Neural crest cell (in vitro differentiated cells): ENCODE data around the gene TMEM38B. TPM values are rescaled to one million over a fixed set of nuclear protein-coding genes. Genes with fewer than 3 reads are reported as not detected.
"Not testable (repeated sequence)": the region's sequence is repeated elsewhere in the genome, so short reads cannot be mapped to it uniquely, and the experiment has no call there.

Experiments
- DNase-seq: peaks from one replicate; pipeline ENCODE4 v3.0.0; 2021; ENCODE audit warnings: low read depth, mixed read lengths, low spot score
- H3K27ac Mint-ChIP-seq: one replicate; pipeline ENCODE4 v1.8.0; 2021; ENCODE audit warnings: mild to moderate bottlenecking, mixed read lengths; ENCODE audit not compliant: unreplicated experiment
- H3K27me3 Mint-ChIP-seq: 2 replicates; pipeline ENCODE4 v1.8.0; 2021; ENCODE audit warnings: low read depth, mild to moderate bottlenecking, mixed read lengths
- H3K36me3 Mint-ChIP-seq: 2 replicates; pipeline ENCODE4 v1.8.0; 2021; ENCODE audit warnings: low read depth, mild to moderate bottlenecking, mixed read lengths
- H3K4me1 Mint-ChIP-seq: 2 replicates; pipeline ENCODE4 v1.8.0; 2021; ENCODE audit warnings: mixed read lengths
- H3K4me3 Mint-ChIP-seq: one replicate; pipeline ENCODE4 v1.8.0; 2021; ENCODE audit warnings: mild to moderate bottlenecking, mixed read lengths
- H3K9me3 Mint-ChIP-seq: 2 replicates; pipeline ENCODE4 v1.8.0; 2021; ENCODE audit warnings: mixed read lengths
- total RNA-seq: library from RNA; stranded (reverse); gene quantifications from 2 replicates; pipeline ENCODE4 v1.2.1, GENCODE V29; 2021
- TF ChIP-seq, protein P1 (sequence below): fragments of 200-600 bp; sonication (generic); conservative IDR thresholded peaks from 2 replicates; pipeline ENCODE4 v1.5.0; 2021; ENCODE audit warnings: antibody characterized with exemption, mild to moderate bottlenecking

TMEM38B gene
- total RNA-seq, 1 donor from 2014 or later = 34.1 TPM

DNA sequence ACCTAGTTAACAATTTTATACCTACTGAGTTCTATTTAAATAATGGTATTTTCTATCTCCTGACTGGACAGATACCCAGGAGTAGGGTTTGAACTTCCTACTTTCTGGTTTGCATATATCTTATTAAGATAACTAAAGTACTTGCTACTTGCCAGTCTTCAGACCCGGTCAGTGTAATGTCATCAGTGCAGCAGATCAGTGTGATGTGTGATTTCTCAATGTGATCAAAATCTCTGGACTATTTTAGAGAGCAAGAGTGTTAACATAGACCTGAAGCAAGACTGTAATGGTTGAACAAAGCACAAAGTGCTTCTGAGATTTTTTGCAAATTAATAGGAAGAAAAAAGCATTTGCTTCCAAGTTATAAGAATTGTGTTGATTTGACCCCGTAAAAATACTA, 6.8 kb downstream of the TMEM38B start:
- Mint-ChIP-seq H3K36me3 (peaks cover 1% of the 10 kb centered on the region), H3K4me3 (no peak overlapping the region), H3K27me3 (no peaks in the 10 kb centered on the region), H3K27ac (no peak overlapping the region), H3K4me1 (peaks cover 14% of the 10 kb centered on the region), H3K9me3 (no peaks in the 10 kb centered on the region)
- no peak for DNase-seq
- TF ChIP-seq, protein P1, sequence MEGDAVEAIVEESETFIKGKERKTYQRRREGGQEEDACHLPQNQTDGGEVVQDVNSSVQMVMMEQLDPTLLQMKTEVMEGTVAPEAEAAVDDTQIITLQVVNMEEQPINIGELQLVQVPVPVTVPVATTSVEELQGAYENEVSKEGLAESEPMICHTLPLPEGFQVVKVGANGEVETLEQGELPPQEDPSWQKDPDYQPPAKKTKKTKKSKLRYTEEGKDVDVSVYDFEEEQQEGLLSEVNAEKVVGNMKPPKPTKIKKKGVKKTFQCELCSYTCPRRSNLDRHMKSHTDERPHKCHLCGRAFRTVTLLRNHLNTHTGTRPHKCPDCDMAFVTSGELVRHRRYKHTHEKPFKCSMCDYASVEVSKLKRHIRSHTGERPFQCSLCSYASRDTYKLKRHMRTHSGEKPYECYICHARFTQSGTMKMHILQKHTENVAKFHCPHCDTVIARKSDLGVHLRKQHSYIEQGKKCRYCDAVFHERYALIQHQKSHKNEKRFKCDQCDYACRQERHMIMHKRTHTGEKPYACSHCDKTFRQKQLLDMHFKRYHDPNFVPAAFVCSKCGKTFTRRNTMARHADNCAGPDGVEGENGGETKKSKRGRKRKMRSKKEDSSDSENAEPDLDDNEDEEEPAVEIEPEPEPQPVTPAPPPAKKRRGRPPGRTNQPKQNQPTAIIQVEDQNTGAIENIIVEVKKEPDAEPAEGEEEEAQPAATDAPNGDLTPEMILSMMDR = no peak

DNA sequence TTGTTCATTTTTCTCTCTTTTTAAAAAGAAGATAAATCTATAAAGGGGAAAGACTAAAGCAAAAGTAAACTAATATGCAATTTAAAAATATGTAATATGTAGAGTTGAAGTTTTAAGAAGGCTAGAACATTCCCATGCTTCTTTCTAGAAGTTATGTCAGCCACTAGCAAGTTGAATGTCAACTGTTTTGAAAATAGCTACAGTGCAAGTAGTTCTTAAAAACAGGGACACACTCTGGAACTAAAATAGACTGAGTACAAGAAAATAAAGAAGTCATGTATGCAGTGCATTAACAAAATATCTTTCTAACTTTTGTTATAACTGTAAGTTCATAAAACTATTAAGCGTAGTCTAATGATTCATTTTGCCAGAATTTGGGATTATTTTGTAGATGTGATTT, 7.9 kb downstream of the TMEM38B start:
- TF ChIP-seq, protein P1 = no peak
- peaks cover 2% of the 10 kb centered on the region for H3K36me3 Mint-ChIP-seq
- H3K27ac Mint-ChIP-seq = no peak overlapping the region
- no peak for DNase-seq
- H3K4me1 Mint-ChIP-seq = peaks cover 12% of the 10 kb centered on the region
- H3K27me3 Mint-ChIP-seq = no peaks in the 10 kb centered on the region
- H3K9me3 Mint-ChIP-seq = no peaks in the 10 kb centered on the region
- H3K4me3 Mint-ChIP-seq = no peak overlapping the region

DNA sequence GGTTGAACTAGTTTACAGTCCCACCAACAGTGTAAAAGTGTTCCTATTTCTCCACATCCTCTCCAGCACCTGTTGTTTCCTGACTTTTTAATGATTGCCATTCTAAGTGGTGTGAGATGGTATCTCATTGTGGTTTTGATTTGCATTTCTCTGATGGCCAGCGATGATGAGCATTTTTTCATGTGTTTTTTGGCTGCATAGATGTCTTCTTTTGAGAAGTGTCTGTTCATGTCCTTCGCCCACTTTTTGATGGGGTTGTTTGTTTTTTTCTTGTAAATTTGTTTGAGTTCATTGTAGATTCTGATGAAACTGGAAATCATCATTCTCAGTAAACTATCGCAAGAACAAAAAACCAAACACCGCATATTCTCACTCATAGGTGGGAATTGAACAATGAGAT, 9.3 kb downstream of the TMEM38B start:
- not testable (repeated sequence) for DNase-seq, H3K4me3 Mint-ChIP-seq, H3K9me3 Mint-ChIP-seq, H3K27ac Mint-ChIP-seq, H3K36me3 Mint-ChIP-seq, H3K27me3 Mint-ChIP-seq
- peaks cover 12% of the 10 kb centered on the region for H3K4me1 Mint-ChIP-seq

DNA sequence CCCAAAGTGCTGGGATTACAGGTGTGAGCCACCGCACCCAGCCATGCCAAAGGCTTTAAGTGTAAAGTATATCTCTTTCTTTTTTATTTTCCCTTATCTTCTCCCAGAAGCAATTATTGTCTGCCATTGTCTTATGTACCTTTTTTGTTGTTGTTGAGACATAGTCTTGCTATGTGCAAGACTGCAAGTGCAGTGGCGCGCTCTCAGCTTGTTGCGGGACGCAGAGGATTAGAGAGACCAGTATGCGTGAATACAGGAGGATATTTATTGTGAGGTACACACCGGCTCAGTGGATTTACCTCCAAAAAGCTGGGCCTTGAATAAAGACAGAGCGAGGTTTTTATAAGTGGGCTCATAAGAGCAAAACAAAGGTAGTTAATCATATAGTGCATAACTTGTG, 11.8 kb downstream of the TMEM38B start:
- Mint-ChIP-seq H3K36me3 (peaks cover 13% of the 10 kb centered on the region), H3K4me3 (no peak overlapping the region), H3K4me1 (no peaks in the 10 kb centered on the region), H3K9me3 (no peaks in the 10 kb centered on the region), H3K27ac (no peak overlapping the region), H3K27me3 (no peaks in the 10 kb centered on the region)
- TF ChIP-seq, protein P1 = no peak
- DNase-seq = no peak

DNA sequence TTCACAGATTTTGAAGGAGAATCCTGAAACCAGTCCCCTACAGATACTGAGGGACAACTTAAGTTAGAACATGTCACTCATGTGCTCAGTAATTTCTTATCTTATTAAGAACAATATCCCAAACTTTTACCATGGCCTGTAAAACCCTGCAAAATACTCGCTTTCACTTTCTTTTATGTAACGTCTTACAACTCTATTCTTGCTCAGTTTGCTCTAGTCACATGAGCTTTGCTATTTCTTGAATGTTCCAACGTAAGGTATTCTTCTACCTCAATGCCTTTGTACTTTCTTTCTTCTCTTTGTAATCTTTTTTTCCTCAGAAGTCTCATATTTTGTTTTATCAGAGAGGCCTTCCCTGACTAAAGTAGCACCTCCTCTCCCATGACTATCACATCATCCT, 14.1 kb downstream of the TMEM38B start:
- Mint-ChIP-seq H3K27me3 (no peaks in the 10 kb centered on the region), H3K36me3 (peaks cover 13% of the 10 kb centered on the region), H3K4me1 (no peaks in the 10 kb centered on the region), H3K4me3 (no peak overlapping the region), H3K9me3 (no peaks in the 10 kb centered on the region), H3K27ac (no peak overlapping the region)
- no peak for DNase-seq
- TF ChIP-seq, protein P1 = no peak

DNA sequence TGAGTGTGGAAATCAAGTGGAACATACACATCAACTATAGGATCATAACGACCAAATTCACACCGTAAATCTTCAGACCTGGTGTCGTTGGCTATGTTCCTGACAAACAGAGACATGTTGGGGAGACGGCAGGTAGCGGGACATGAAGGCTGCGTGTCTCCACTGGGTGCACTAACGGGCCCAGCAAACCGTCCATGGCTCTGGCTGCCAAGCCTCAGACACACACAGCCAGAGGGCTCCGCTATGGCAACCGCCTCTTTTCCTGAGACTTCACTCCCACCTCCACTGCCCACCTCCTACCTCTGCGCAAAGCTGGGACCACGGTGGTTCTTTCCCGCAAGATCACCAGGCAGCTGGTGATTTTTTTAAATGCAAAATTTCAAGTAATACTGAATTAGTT, 16.3 kb downstream of the TMEM38B start:
- no peak for DNase-seq
- Mint-ChIP-seq H3K4me1 (no peaks in the 10 kb centered on the region), H3K27me3 (no peaks in the 10 kb centered on the region), H3K4me3 (no peak overlapping the region), H3K36me3 (peaks cover 24% of the 10 kb centered on the region), H3K27ac (no peak overlapping the region), H3K9me3 (no peaks in the 10 kb centered on the region)
- TF ChIP-seq, protein P1 = no peak
